DLD1 (cell line): ENCODE results near the gene RASD2.

Experiments used
- in situ Hi-C: cut with HindIII; loops from 2 replicates; pipeline ENCODE4 v1.10.0; 2017; ENCODE audit warnings: low sequenced_read_pairs

The RASD2 gene

GRCh38 chr22:35539910-35540594 lies 579 bp upstream of the RASD2 start:
- in situ Hi-C loops = no loop called here

GRCh38 chr22:35541254-35541748 lies 670 bp downstream of the RASD2 start:
- in situ Hi-C loops = no loop called here

- in situ Hi-C loops = no loop called here
Observed at GRCh38 chr22:35542157-35542938, 1.7 kb downstream of the RASD2 start.

- in situ Hi-C loops = no loop called here
Observed at GRCh38 chr22:35542939-35543516, 2.4 kb downstream of the RASD2 start.

- in situ Hi-C loops = no loop called here
Observed at GRCh38 chr22:35543702-35544101, 3.1 kb downstream of the RASD2 start.

DNA sequence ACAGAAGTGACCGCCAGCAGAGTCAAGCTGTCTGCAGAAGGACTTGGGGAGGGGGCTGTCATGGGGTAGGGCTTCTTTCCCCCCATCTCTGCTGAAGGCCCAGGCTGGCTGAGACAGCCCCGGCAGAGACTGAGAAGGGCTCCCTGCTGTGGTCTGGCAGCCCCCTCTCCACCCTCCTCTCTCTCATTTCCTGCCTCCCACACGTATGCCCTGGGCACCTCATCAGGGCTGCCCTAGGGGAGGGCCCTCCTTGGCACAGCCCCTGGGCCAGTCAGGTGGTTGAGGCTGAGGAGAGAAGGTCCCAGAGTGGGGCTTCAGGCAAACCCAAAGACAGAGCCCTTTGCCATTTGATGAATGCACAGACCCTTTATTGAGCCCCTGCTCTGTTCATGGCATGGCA lies 3.6 kb downstream of the RASD2 start:
- in situ Hi-C loops = no loop called here

GRCh38 chr22:35544827-35545226 lies 4.2 kb downstream of the RASD2 start:
- in situ Hi-C loops = no loop called here

DNA sequence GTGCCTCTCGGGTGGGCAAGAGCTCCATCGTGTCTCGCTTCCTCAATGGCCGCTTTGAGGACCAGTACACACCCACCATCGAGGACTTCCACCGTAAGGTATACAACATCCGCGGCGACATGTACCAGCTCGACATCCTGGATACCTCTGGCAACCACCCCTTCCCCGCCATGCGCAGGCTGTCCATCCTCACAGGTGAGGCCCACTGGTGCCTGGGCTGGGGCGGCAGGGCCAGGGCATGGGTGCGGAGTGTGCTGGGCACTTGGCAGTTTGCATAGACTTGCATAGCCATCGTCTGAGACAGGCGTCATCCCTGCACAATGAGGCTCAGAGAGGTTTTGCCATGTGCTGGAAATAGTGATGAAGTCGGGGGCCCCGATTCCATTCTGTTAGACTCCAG lies 6.3 kb downstream of the RASD2 start:
- in situ Hi-C loops = no loop called here

DNA sequence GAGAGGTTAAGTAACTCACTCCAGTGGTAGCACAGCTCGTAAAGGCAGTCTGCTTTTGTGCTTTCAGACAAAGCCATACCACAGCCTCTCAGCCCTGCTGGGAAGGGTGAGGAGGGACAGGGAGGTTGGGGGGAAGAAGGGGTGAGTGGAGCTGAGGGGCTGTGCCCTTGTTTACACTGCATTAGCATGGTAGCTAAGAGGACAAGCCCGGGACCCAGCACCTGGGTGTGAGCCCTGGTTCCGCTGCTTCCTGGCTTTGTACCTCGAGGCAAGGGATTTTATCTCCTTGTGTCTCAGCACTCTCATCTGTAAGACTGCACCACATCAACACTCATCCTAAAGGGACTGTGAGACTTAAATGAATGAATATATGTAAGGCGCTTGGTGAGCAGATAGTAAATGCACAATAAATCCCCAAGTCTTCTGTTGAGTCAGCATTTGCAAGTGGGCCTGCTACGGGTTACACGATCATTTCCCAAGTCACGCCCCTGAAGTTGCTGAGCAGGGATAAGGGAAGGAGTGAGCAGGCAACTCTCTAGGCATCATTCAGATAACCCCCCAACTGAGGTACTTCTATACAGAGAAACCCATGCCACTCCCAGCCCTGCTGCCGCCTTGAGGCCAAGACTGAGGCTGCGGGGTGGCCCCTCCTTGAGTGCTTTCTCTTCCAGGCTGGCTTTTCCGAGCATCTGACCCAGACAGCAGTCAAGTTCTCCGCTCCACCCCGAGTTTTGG lies 7.5 kb downstream of the RASD2 start:
- in situ Hi-C loops = no loop called here

GRCh38 chr22:35548722-35549112 lies 8.1 kb downstream of the RASD2 start:
- in situ Hi-C loops = no loop called here

GRCh38 chr22:35549328-35549727 lies 8.7 kb downstream of the RASD2 start:
- in situ Hi-C loops = no loop called here

DNA sequence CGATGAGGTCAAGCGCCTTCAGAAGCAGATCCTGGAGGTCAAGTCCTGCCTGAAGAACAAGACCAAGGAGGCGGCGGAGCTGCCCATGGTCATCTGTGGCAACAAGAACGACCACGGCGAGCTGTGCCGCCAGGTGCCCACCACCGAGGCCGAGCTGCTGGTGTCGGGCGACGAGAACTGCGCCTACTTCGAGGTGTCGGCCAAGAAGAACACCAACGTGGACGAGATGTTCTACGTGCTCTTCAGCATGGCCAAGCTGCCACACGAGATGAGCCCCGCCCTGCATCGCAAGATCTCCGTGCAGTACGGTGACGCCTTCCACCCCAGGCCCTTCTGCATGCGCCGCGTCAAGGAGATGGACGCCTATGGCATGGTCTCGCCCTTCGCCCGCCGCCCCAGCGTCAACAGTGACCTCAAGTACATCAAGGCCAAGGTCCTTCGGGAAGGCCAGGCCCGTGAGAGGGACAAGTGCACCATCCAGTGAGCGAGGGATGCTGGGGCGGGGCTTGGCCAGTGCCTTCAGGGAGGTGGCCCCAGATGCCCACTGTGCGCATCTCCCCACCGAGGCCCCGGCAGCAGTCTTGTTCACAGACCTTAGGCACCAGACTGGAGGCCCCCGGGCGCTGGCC lies 11.0 kb downstream of the RASD2 start:
- in situ Hi-C loops = no loop called here

DNA sequence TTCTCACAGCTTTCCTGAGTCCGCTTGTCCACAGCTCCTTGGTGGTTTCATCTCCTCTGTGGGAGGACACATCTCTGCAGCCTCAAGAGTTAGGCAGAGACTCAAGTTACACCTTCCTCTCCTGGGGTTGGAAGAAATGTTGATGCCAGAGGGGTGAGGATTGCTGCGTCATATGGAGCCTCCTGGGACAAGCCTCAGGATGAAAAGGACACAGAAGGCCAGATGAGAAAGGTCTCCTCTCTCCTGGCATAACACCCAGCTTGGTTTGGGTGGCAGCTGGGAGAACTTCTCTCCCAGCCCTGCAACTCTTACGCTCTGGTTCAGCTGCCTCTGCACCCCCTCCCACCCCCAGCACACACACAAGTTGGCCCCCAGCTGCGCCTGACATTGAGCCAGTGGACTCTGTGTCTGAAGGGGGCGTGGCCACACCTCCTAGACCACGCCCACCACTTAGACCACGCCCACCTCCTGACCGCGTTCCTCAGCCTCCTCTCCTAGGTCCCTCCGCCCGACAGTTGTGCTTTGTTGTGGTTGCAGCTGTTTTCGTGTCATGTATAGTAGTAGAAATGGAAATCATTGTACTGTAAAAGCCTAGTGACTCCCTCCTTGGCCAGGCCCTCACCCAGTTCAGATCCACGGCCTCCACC lies 11.7 kb downstream of the RASD2 start:
- in situ Hi-C loops = no loop called here

GRCh38 chr22:35552846-35553245 lies 12.2 kb downstream of the RASD2 start:
- in situ Hi-C loops = no loop called here

GRCh38 chr22:35553341-35553740 lies 12.7 kb downstream of the RASD2 start:
- in situ Hi-C loops = no loop called here

GRCh38 chr22:35554297-35554845 lies 13.7 kb downstream of the RASD2 start:
- in situ Hi-C loops = no loop called here

- in situ Hi-C loops = no loop called here
Observed at GRCh38 chr22:35555483-35555890, 14.9 kb downstream of the RASD2 start.

DNA sequence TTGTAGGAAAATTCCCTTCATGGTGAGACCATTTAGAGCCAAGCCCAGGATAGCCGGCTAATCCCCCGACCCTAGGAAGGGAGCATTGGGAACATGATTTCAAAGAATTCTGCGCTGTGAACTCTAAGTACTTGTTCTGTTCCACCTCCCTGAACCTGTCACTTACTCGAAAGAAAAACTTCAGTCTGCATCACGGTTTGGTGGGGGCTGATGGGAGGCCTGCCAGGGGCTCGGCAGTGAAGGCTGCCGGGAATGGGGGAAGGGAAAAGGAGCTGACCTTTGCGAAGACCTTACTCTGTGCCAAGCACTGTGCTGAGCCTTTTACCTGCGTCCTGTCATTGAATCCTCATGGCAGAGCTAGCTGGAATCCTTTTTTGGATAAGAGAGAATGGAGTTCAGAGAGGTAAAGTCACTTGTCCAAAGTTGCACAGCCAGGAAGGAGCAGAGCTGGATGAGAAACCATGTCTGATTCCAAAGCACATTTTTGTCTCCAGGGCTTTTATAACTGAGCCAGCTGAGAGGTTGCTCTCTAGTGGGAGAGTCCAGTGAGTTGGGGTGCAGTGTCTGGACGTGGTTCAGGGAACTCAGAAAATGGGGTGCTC lies 15.4 kb downstream of the RASD2 start:
- in situ Hi-C loops = no loop called here

GRCh38 chr22:35556666-35557065 lies 16.0 kb downstream of the RASD2 start:
- in situ Hi-C loops = no loop called here

DNA sequence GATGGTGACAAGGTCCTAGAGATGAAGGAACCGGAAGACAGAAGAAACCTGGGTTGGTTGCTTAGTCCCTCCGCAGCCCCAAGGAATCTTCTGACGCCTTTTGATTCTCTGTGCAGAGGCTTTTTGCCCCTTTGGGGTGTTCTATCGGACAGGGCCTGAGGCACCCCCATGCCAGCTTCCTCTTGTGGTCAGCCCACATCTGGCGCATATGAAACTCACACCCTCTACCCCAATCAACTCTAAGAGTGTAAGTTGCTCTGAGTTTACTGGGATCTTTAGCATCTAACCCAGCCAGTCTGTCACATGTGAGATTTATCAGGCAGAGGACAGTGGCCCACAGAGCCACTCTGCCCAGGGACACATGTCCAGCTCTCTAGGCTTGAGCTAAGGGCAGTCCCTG lies 17.4 kb downstream of the RASD2 start:
- in situ Hi-C loops = no loop called here
